Lower leg skin (tissue), 3 donors: ENCODE measurements around the gene EPM2A.

Experiments used
- CTCF ChIP-seq, 3 donors: fragments of 450-650 bp; IDR thresholded peaks; one replicate each; pipeline ENCODE4 v1.5.1; 2016; ENCODE audit warnings: antibody characterized with exemption in 3 of 3, mild to moderate bottlenecking in 3 of 3, moderate library complexity in 2 of 3
- POLR2A ChIP-seq, 2 donors: fragments of 450-650 bp; IDR thresholded peaks; one replicate each; pipeline ENCODE4 v1.6.1; 2016 to 2017; ENCODE audit warnings: antibody characterized with exemption in 2 of 2, mild to moderate bottlenecking in 1 of 2, moderate library complexity in 1 of 2

- TF ChIP-seq CTCF (IDR thresholded peaks at IDR 0.05) (no peak), POLR2A (IDR thresholded peaks at IDR 0.05) (no peak)
Observed at GRCh38 chr6:145755682-145756081, 20.4 kb upstream of the EPM2A start.
